Measurements from ENCODE around the gene LILRB2.
"Not testable (repeated sequence)": the region's sequence is repeated elsewhere in the genome, so short reads cannot be mapped to it uniquely, and the experiment has no call there.

Gene LILRB2

DNA sequence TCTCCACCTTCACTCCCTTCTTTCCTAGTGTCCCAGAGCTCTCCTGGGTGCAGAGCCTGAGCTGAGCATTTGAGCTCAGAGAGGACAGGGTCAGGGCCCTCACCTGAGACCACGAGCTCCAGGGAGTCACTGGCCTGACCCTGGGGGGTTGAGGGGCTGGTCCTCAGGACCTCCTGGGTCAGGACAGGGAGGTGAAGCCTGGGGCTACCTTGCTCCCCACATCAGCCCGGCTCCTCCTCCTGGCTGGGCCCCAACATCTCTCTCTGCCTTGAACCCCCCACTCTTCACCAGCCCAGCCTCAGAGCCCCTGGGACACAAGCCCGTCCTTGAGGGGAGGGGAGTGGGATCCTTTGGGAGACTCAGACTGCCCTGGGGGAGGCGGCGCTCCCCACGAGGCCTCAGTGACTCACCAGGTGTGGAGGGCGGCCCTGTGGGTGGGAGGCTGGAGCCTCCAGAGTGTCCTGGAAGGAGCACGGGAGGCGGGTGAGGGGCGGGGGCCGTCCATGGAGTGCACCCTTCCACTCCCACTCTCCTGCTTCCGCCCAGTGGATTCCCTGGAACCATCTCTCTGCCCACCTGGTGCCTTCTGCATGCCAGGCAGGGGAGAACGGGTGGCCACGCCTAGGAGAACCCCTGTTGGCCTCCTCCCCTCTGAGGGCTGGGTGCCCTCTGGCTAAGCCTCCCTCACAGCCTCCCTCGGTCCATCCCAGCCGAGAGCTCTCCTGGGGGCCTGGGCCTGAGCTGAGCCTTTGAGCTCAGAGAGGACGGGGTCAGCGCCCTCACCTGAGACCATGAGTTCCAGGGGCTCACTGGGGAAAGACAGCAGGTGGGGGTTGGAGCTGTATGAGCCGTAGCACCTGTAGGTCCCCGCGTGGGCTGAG, 41.2 kb downstream of the LILRB2 start:
- not testable (repeated sequence) for DNase-seq

DNA sequence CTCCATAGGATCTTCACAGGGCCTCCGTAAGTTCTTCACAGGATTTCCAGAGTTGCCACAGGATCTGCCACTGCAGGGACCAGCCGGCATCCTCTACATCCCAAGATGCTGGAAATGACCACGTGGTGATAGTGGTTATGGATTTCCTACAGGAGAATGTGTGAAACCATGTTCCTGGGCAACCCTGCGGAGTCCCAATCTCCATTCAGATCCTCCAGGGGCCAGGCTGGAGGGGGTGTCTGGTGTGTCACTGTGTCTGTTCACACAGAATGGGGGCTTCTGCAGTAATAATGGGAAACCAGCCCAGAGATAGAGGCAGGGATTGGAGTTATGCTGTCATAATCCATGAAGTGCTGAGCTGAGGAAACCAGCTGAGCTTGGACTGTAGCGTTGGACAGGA, 47.0 kb downstream of the LILRB2 start:
- no peak for DNase-seq

DNA sequence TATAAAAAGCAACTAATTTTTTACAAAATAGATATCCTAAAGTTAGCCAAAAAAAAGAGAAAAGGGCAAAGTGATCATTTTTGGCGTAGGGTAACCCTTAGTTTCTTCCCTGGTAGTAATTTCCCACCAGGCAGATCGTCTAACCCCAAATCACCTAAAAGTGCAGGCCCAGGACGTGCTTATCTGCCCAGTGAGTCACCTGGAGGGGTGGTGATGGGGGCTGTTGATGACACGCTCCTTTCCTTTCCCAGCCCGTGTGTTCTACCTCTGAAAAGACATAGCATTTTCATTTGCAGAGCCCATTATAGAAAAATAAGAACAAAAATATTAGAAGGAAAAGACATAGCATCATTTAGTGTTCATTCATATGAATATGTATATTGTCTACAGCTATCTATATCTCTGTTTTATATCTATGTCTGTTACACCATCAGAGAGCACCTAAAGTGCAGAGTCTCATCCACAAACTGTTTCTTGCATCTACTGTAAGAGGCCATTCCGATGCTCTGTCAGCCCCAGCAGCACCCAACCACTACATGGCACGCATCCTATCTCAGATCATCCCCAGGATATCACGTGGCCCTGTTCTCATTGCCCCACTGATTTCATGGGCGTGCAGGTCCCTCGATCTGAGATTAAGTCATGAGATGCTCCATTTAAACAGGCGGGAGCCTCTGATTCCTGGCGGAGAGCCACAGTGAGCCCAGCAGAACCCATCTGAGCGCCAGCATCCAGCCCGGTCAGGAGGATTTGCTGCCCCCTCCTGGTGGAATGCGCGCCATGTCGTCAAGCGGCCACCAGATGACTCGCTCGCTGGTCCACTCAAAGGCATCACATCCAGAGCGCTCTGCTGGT, 49.6 kb downstream of the LILRB2 start:
- DNase-seq, result peak; percentile 87

DNA sequence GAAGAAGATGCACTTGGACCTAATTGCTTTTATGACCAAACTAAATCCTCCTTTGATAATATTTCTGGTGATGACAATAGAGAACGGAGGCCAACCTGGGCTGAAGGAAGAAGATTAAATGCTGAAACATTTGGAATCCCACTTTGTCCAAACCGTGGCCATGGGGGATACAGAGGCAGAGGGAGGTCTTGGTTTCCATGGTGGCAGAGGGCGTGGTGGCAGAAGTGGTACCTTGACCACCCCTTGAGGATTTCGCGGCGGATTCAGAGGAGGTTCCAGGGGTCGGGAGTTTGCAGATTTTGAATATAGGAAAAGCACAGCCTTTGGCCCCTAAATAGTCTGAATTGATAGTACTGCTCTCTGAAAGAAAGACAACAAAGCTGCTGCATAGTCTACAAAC, 50.9 kb downstream of the LILRB2 start:
- DNase-seq, result no peak

DNA sequence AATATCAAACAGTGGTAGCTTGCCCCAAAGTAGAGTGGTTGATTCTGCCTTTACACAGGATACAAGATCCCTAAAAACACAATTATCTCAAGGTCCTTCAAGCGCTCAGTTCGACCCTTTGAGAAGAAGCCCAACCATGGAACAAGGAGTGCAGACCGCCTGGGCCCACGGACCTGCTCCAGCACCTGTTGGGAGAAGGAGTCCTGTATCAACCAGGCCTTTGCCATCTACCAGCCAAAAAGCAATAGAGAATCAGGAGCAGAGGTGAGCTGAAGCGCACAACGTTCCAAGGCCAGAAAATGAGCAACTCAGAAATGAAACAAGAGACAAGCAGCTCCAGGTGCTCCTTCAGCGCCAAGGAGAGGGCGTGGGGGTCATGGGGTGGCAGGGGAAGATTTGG, 51.8 kb downstream of the LILRB2 start:
- DNase-seq, result no peak

DNA sequence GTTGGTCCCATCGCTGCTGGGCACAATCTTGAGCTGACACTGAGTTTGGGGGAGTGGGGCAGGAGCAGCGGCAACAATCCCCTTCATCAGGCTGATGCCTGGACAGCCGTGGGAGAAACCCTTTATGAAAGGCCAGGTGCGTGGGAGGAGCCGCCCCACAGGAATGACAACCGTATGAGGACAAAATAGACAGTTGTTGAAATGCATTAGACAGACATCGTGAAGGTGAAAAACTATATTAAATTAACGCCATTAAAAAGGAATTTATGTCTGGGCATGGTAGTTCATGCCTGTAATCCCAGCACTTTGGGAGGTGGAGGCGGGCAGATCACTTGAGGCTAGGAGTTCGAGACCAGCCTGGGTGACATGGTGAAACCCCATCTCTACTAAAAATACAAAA, 56.3 kb downstream of the LILRB2 start:
- DNase-seq, result not testable (repeated sequence)

DNA sequence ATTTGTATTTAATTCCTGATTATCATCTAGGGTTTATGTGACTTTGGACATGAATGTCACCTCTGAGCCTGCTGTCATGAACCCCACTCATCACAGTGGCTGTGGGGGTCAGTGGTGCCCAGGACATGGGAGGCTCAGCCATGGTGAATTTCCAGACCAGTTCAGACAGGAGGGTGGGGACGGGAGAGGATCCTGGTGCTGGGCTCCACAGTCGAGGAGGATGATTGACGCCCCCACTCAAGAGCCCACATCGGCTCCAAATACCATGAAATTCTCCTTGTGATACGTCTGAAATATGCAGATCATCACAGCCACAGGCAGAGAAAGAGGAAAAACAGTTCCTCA, 57.0 kb downstream of the LILRB2 start:
- not testable (repeated sequence) for DNase-seq
